GM12878 (cell line): ENCODE measurements around the gene ACER3.

Source experiments
- CREB1 ChIP-seq: IDR thresholded peaks from 2 replicates; pipeline ENCODE4 v1.6.1; 2012; ENCODE audit warnings: low read depth, mild to moderate bottlenecking, inconsistent platforms
- CTCF ChIP-seq, 3 experiments: IDR thresholded peaks in 2 of 3; conservative IDR thresholded peaks in 1 of 3; 2 replicates each; pipeline ENCODE4 v1.5.1; 2011; ENCODE audit warnings: low read depth in 3 of 3, low read length in 3 of 3, mild to moderate bottlenecking in 3 of 3, control low read depth in 2 of 3, moderate library complexity in 2 of 3, inconsistent platforms in 1 of 3, mixed read lengths in 1 of 3; ENCODE audit not compliant: control insufficient read depth in 2 of 3, insufficient read depth in 1 of 3; ENCODE audit errors: extremely low read depth in 1 of 3
- EP300 ChIP-seq, 2 experiments: fragments of 150-350 bp in 1 of 2; IDR thresholded peaks; 2 replicates each; pipeline ENCODE4 v1.6.1; 2011 to 2012; ENCODE audit warnings: low read depth in 2 of 2, low read length in 2 of 2, borderline replicate concordance in 1 of 2, improper control_type of control experiment in 1 of 2, inconsistent platforms in 1 of 2; ENCODE audit not compliant: control insufficient read depth in 1 of 2
- EZH2 ChIP-seq: IDR thresholded peaks from 2 replicates; pipeline ENCODE4 v1.6.1; 2012; ENCODE audit warnings: low read depth, mild to moderate bottlenecking, control low read depth, inconsistent platforms, low read length, borderline replicate concordance; ENCODE audit not compliant: control insufficient read depth
- POLR2AphosphoS5 ChIP-seq: IDR thresholded peaks from 2 replicates; pipeline ENCODE4 v1.6.1; 2011; ENCODE audit warnings: mild to moderate bottlenecking, low read length, inconsistent platforms
- TARDBP ChIP-seq: IDR thresholded peaks from 2 replicates; pipeline ENCODE4 v1.6.1; 2016; ENCODE audit warnings: borderline replicate concordance

GRCh38 chr11:76839311-76839710 is 21.4 kb upstream of the ACER3 start:
- no peak for TF ChIP-seq EZH2
- no peak for TF ChIP-seq CTCF (IDR thresholded peaks at IDR 0.05 in 2 of 3, conservative IDR thresholded peaks at IDR 0.05 in 1 of 3; ENCODE audit: control insufficient read depth in 2 of 3, extremely low read depth in 1 of 3, insufficient read depth in 1 of 3, low read depth in 3 of 3, low read length in 3 of 3)
- TF ChIP-seq POLR2AphosphoS5 = no peak
- TF ChIP-seq EP300 (IDR thresholded peaks at IDR 0.05; ENCODE audit: borderline replicate concordance in 1 of 2, control insufficient read depth in 1 of 2, low read depth in 2 of 2, low read length in 2 of 2) = no peak
- no peak for TF ChIP-seq CREB1
- TF ChIP-seq TARDBP = no peak
